Measurements from ENCODE around the gene MSI1.

The MSI1 gene

DNA sequence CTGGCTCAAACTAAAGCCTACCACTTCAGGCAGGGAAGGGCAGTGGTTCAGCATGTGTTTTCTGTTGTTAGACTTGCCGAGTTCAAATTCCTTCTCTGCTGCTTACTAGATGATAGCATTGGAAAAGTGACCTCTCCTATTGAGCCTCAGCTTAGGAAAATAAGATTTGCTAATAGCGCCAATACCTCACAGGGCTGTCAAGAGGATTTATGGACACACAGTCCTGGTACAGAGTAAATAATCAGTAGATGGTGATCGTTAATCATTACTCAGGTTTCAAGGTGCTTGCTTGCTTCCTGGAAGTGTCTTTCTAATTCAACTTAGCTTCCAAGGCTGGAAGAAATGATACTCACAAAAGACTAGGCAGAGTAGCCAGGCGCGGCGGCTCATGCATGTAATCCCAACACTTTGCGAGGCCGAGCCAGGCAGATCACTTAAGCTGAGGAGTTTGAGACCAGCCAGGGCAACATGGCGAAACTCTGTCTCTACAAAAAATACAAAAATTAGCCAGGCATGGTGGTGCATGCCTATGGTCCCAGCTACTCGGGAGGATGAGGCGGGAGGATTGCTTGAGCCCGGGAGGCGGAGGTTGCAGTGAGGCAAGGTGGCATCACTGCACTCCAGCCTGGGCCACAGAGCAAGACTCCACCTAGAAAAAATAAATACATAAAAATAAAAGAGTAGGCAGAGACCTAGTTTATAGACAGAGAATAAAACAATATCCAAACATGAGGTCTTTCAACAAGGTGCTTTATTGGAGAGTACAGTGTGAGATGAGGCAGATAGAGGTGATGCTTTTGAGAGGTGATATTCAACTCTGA, 47.4 kb downstream of the MSI1 start:
- no peak for DNase-seq (ENCODE audit: low read depth)

DNA sequence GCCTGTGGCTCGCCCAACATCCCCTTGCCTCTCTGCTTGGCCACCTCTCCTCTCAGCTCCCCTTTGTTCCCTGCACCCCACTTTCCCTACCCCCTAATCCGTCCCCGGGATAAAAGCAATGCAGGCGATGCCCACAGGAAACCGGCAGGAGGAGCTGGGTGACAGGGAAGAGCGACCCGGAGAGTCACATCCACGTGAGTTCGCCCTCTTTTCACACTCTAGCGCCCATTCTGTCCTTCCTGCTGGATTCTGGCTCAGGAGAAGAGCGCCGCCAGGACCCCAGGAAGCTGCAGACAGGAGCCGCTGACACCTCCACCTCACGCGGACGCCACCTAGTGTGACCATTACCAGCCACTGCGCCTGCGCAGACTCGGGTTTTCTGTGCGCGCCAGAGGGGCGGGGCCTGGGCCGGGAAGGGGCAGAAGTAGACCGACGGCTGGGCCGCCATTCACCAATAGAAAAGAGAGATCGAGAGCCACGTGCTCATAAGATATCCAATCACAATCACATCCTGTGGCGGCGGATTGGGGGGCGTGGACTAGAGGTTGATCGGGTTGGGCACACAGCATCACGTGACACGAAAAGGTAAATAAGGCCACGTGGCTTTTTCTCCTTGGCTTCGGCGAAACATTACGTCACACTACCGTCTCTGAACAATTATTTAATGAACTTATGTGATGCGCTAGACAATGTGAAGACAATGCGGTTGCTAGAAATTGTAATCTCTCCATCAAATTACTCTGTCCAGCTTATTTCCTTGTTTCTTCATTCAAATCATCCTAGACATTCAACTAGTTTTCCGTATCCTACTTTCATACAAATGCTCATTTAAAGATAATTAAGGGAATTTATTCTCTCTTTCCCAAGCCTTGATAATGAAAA, 51.5 kb downstream of the MSI1 start:
- peak; percentile 99 for DNase-seq (ENCODE audit: low read depth)

- DNase-seq (ENCODE audit: low read depth), result peak; percentile 48
Observed at GRCh38 chr12:120316798-120317223, 52.2 kb downstream of the MSI1 start.

DNA sequence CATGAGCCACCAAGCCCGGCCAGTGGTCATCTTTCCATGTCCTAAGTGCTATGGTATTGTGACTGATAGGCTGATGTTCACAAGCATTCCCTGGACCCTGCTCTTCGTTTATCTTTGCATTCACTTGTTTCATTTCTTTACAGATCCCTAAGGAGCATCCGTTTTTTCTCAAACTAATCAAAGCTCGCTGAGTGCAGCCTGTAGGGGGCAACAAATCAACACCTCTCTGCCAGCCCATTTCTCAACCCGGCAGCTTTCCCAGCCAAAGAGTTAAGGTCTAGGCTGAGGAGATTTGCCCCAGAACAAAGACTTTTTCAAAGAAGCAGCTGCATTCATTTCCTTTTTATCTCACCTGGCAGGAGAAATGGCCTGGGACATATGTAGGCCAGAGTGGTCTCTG, 54.7 kb downstream of the MSI1 start:
- DNase-seq (ENCODE audit: low read depth), result no peak

GRCh38 chr12:120301962-120302815, 66.8 kb downstream of the MSI1 start, which contains the start of gene SIRT4:
Gene SIRT4 (plus strand): TSS chr12:120302321. CDS start chr12:120303562, 1,241 bp downstream.
- DNase-seq (ENCODE audit: low read depth), result peak; percentile 92

GRCh38 chr12:120292661-120293531, 76.1 kb downstream of the MSI1 start, which contains the start of gene RNU4-1:
Gene RNU4-1 (minus strand): TSS chr12:120293237.
- DNase-seq (ENCODE audit: low read depth), result peak; percentile 95

- DNase-seq (ENCODE audit: low read depth), result no peak
Observed at GRCh38 chr12:120292411-120292660, 76.6 kb downstream of the MSI1 start.

Data from amniotic epithelial cell (primary cell).